Measurements from ENCODE around the gene PSME2.
"Not testable (repeated sequence)": the region's sequence is repeated elsewhere in the genome, so short reads cannot be mapped to it uniquely, and the experiment has no call there.

The PSME2 gene

DNA sequence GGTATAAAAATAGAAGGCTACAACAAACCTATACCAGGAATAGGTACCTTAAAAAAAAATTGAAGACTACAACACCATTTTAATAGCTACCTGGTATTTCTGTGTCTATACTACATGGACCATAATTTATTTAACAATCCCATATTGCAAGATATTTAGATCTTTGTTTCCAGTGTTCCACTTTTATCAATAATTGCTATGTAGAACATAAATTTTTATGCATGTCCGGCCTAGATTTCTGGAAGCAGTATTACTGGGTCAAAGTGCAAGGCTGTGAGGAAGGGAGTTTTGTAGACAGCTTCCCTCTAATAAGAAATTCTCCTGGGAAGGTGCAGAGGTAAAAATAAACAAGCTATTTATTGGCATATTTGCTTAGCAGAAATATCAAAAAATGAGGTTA lies 35.9 kb downstream of the PSME2 start:
- no peak for DNase-seq

DNA sequence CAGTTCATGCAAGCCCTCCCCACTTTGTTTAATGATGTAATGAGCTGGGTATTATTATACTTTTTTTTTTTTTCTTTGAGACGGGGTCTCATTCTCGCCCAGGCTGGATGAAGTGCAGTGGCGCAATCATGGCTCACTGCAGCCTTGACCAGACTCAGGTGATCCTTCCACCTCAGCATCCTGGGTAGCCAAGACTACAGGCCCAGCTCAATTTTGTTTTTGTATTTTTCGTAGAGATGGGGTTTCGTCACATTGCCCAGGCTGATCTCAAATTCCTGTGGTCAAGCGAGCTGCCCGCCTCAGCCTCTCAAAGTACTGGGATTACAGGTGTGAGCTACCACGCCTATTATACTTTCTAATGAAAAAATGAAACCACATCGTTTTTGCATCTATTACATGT lies 36.4 kb downstream of the PSME2 start:
- no peak for DNase-seq

DNA sequence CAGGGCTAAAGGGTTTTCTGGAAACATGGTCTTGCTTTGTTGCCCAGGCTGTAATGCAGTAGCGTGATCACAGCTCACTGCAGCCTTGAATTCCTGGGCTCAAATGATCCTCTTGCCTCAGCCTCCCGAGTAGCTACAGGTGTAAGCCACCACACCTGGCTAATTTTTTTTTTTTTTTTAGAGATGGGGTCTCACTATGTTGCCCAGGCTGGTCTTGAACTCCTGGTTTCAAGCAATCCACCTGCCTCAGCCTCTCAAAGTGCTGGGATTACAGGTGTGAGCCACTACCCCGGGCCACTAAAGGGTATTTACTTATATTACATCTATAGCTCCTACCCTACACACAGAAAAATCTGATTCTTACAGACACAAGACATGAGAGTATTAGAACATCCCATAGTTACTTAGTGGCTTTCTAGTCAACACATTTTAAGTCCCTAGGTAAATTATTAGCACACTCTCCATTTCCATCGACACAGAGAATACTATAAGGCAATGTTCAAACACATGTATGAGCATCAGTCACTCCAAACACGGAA lies 38.0 kb downstream of the PSME2 start:
- no peak for DNase-seq

GRCh38 chr14:24106672-24107271 lies 39.6 kb downstream of the PSME2 start:
- no peak for DNase-seq

DNA sequence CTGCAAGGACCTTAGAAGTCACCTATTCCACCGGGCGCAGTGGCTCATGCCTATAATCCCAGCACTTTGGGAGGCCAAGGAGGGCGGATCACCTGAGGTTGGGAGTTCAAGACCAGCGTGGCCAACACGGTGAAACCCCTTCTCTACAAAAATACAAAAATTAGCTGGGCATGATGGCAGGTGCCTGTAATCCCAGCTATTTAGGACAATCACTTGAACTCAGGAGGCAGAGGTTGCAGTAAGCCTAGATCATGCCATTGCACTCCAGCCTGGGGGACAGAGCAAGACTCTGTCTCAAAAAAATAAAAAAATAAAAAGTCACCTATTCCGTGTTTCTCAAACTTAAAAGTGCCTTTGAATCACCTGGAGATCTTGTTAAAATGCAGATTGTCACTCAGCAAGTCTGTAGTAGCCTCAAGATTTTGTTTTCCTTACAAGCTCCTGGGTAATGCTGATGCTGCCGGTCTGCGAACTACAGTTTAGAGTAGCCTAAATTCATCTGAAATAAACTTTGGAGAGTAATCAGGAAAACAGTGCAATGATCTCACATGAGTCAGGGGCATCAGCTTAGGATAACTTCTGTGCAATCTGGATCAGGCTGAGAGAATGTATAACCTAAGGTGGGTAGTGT lies 40.7 kb downstream of the PSME2 start:
- DNase-seq = not testable (repeated sequence)

- no peak for DNase-seq
Measured at GRCh38 chr14:24103451-24103850, 43.0 kb downstream of the PSME2 start.

GRCh38 chr14:24102357-24103048 lies 43.9 kb downstream of the PSME2 start:
- DNase-seq = no peak

GRCh38 chr14:24100982-24101494 lies 45.4 kb downstream of the PSME2 start:
- DNase-seq = no peak

GRCh38 chr14:24100197-24100981 lies 46.0 kb downstream of the PSME2 start:
- no peak for DNase-seq

- DNase-seq = no peak
Measured at GRCh38 chr14:24098927-24099813, 47.2 kb downstream of the PSME2 start.

- no peak for DNase-seq
Measured at GRCh38 chr14:24098229-24098926, 48.0 kb downstream of the PSME2 start.

DNA sequence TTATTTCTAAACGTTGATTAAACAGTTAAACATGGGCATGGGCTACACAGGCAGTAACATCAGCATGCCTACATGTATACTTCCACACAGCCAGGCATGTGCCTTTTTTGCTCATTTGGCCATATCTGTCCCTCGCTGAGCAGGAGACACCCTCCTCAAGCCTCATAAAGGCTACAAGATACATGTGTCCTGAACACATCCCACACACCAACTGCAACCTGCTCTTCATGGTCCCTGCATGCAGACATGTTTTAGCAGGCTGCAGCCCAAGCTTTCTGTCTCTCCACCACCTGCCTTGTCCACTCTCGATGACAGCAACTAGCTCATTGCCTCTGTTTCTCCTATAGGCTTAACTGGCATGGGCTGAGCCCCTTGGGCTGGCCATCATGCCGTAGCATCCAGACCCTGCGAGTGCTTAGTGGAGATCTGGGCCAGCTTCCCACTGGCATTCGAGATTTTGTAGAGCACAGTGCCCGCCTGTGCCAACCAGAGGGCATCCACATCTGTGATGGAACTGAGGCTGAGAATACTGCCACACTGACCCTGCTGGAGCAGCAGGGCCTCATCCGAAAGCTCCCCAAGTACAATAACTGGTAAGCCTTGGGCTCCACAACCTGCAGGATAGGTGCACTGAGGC lies 49.7 kb downstream of the PSME2 start:
- no peak for DNase-seq

DNA sequence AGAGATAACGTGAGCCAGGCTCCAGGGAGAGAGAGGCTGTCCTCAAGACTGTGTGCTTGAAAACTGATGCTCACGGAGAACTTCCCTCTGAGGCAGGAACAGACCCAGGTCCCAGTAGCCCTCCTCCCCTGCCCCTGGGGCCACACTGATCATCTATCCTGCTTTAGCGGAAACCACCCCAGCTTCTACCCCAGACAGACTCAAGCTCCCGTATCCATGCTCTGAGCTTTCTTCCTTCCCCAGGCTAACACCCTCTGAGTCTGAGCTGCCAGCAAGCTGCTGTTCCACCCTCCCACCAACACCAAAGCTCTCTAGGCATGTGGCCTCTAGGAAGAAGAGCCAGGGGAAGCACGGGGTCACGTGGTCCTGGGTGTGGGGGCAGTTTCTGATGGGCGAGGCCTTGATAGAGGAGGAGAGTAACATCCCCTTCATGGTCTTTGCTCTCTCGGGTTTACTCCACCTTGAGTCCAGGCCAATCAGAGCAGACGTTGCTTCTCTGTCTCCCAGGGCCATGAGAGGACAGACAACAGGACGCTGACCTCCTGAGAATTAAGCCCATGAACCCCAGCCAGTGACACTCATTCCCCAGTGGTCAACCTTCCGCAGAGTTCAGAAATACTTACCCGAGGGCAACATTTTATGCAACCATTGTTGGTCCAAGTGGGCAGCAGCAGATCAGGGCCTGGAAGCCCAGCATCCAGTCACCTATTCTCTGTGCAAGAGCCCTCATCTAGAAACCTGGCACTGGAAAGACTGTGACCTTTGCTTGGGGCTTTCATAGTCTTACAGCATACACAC lies 50.9 kb downstream of the PSME2 start:
- DNase-seq = peak; percentile 87

GRCh38 chr14:24094841-24095270 lies 51.6 kb downstream of the PSME2 start:
- DNase-seq = no peak

- peak; percentile 95 for DNase-seq
Measured at GRCh38 chr14:24093901-24094840, 52.2 kb downstream of the PSME2 start, which contains the start of gene PCK2. TSS of gene PCK2 (plus strand) at chr14:24094311. CDS start at chr14:24094406, 95 bp downstream.

Data from activated effector memory CD4-positive, alpha-beta T cell treated with anti-CD3 and anti-CD28 coated beads, Interleukin-2, amount 50 U/mL, for 16 hours (primary cell).